HG03378 (cell line): ENCODE measurements around the gene SMARCD2.
A peak's percentile ranks its signal among the peaks of the same experiment; 100 is the strongest.
"Not testable (repeated sequence)": the region's sequence is repeated elsewhere in the genome, so short reads cannot be mapped to it uniquely, and the experiment has no call there.

ENCODE experiments used
- ATAC-seq: cut with Tn5 transposase; IDR thresholded peaks from one replicate; pipeline ENCODE4 v1.9.1; 2021; ENCODE audit warnings: mild to moderate bottlenecking, moderate library complexity; ENCODE audit not compliant: unreplicated experiment

SMARCD2 gene

GRCh38 chr17:63853260-63853659, 10.8 kb upstream of the SMARCD2 start:
- ATAC-seq: no peak

GRCh38 chr17:63850401-63850800, 7.9 kb upstream of the SMARCD2 start:
- ATAC-seq: no peak

GRCh38 chr17:63848834-63849689, 6.6 kb upstream of the SMARCD2 start:
- peak; percentile 67 for ATAC-seq

GRCh38 chr17:63847525-63848249, 5.2 kb upstream of the SMARCD2 start:
- ATAC-seq: no peak

- no peak for ATAC-seq
Measured at GRCh38 chr17:63845509-63845908, 3.0 kb upstream of the SMARCD2 start.

- no peak for ATAC-seq
Measured at GRCh38 chr17:63843910-63844677, 1.6 kb upstream of the SMARCD2 start.

- not testable (repeated sequence) for ATAC-seq
Measured at GRCh38 chr17:63843387-63843888, 953 bp upstream of the SMARCD2 start.

- no peak for ATAC-seq
Measured at GRCh38 chr17:63842173-63842539, 329 bp downstream of the SMARCD2 start.

- no peak for ATAC-seq
Measured at GRCh38 chr17:63841350-63842172, 924 bp downstream of the SMARCD2 start.

- no peak for ATAC-seq
Measured at GRCh38 chr17:63840591-63841349, 1.7 kb downstream of the SMARCD2 start.

- ATAC-seq: no peak
Measured at GRCh38 chr17:63838631-63839171, 3.8 kb downstream of the SMARCD2 start.

GRCh38 chr17:63837962-63838600, 4.4 kb downstream of the SMARCD2 start:
- no peak for ATAC-seq

- ATAC-seq: no peak
Measured at GRCh38 chr17:63837480-63837879, 5.0 kb downstream of the SMARCD2 start.

GRCh38 chr17:63836811-63837210, 5.7 kb downstream of the SMARCD2 start:
- ATAC-seq: no peak

- ATAC-seq: no peak
Measured at GRCh38 chr17:63835167-63835720, 7.2 kb downstream of the SMARCD2 start.

GRCh38 chr17:63834431-63835166, 7.9 kb downstream of the SMARCD2 start:
- peak; percentile 57 for ATAC-seq

GRCh38 chr17:63833741-63834373, 8.6 kb downstream of the SMARCD2 start:
- ATAC-seq: no peak
